ENCODE results near the gene CCDC186.

CCDC186 gene

GRCh38 chr10:114083040-114083439 lies 91.0 kb downstream of the CCDC186 start:
- no peak overlapping the region for H3K4me3 ChIP-seq (ENCODE audit: low read depth, low read length)
- no peak for TF ChIP-seq CTCF (IDR thresholded peaks at IDR 0.05; ENCODE audit: low read depth, low read length)

- no peak overlapping the region for H3K4me3 ChIP-seq (ENCODE audit: low read depth, low read length)
- no peak for TF ChIP-seq CTCF (IDR thresholded peaks at IDR 0.05; ENCODE audit: low read depth, low read length)
Observed at GRCh38 chr10:114081911-114082583, 92.0 kb downstream of the CCDC186 start.

- no peak overlapping the region for H3K4me3 ChIP-seq (ENCODE audit: low read depth, low read length)
- TF ChIP-seq CTCF (IDR thresholded peaks at IDR 0.05; ENCODE audit: low read depth, low read length) = no peak
Observed at GRCh38 chr10:114079421-114079820, 94.6 kb downstream of the CCDC186 start.

GRCh38 chr10:114078346-114078745 lies 95.7 kb downstream of the CCDC186 start:
- no peak overlapping the region for H3K4me3 ChIP-seq (ENCODE audit: low read depth, low read length)
- no peak for TF ChIP-seq CTCF (IDR thresholded peaks at IDR 0.05; ENCODE audit: low read depth, low read length)

GRCh38 chr10:114077815-114078219 lies 96.2 kb downstream of the CCDC186 start:
- no peak for TF ChIP-seq CTCF (IDR thresholded peaks at IDR 0.05; ENCODE audit: low read depth, low read length)
- no peak overlapping the region for H3K4me3 ChIP-seq (ENCODE audit: low read depth, low read length)

- TF ChIP-seq CTCF (IDR thresholded peaks at IDR 0.05; ENCODE audit: low read depth, low read length) = no peak
- no peak overlapping the region for H3K4me3 ChIP-seq (ENCODE audit: low read depth, low read length)
Observed at GRCh38 chr10:114077347-114077746, 96.7 kb downstream of the CCDC186 start.

- no peak for TF ChIP-seq CTCF (IDR thresholded peaks at IDR 0.05; ENCODE audit: low read depth, low read length)
Observed at GRCh38 chr10:114075093-114075492, 98.9 kb downstream of the CCDC186 start.

More at GRCh38 chr10:114075093-114075492, 98.9 kb downstream of the CCDC186 start:
- no peak overlapping the region for H3K4me3 ChIP-seq (ENCODE audit: low read depth, low read length)

Data from WI38 (cell line).